WTC11 (cell line): ENCODE data around the gene NR0B2. TPM values are rescaled to one million over a fixed set of nuclear protein-coding genes. Genes with fewer than 3 reads are reported as not detected.
A peak's percentile ranks its signal among the peaks of the same experiment; 100 is the strongest.

Experiments used
- ATAC-seq: fragments of 200-7000 bp; cut with Tn5 transposase; 2 replicates; pipeline ENCODE4 v1.10.0; 2021; ENCODE audit warnings: mild to moderate bottlenecking, moderate library complexity
- CTCF ChIA-PET: fragments of 300-600 bp; sonication (Branson Sonifier 250); formaldehyde crosslinking; loops from one replicate; lab custom pipeline; 2021; ENCODE audit warnings: antibody characterized with exemption; lab: Charles Lee
- POLR2A ChIA-PET: fragments of 350-600 bp; sonication (Branson Sonifier 250); formaldehyde crosslinking; loops from one replicate; lab custom pipeline; 2021; ENCODE audit warnings: antibody characterized with exemption; lab: Charles Lee
- DNase-seq: peaks from one replicate; pipeline ENCODE4 v3.0.0; 2021; ENCODE audit warnings: low spot score
- H3K27ac Mint-ChIP-seq: 2 replicates; pipeline ENCODE4 v1.8.0; 2021; ENCODE audit warnings: mixed read lengths
- H3K27me3 Mint-ChIP-seq: 2 replicates; pipeline ENCODE4 v1.8.0; 2021; ENCODE audit warnings: low read depth, mild to moderate bottlenecking, moderate library complexity, mixed read lengths
- H3K36me3 Mint-ChIP-seq: 2 replicates; pipeline ENCODE4 v1.8.0; 2021; ENCODE audit warnings: mixed read lengths
- H3K4me1 Mint-ChIP-seq: 2 replicates; pipeline ENCODE4 v1.8.0; 2022; ENCODE audit warnings: mixed read lengths
- H3K4me3 Mint-ChIP-seq: 2 replicates; pipeline ENCODE4 v1.8.0; 2021; ENCODE audit warnings: mild to moderate bottlenecking, moderate library complexity, mixed read lengths
- H3K9me3 Mint-ChIP-seq: 2 replicates; pipeline ENCODE4 v1.8.0; 2021; ENCODE audit warnings: mixed read lengths
- CDX4 ChIP-seq: fragments of 250-450 bp; sonication (Bioruptor Pico); IDR thresholded peaks from 2 replicates; pipeline ENCODE4 v1.9.0; 2021; ENCODE audit warnings: moderate library complexity, mild to moderate bottlenecking, inconsistent platforms, borderline replicate concordance
- ELF4 ChIP-seq: sonication (generic); formaldehyde crosslinking; IDR thresholded peaks from 2 replicates; pipeline ENCODE4 v1.8.1; 2022; ENCODE audit warnings: low read depth, mild to moderate bottlenecking, moderate library complexity, missing genetic modification reagents
- EMX1 ChIP-seq: fragments of 250-450 bp; sonication (Bioruptor Pico); IDR thresholded peaks from 2 replicates; pipeline ENCODE4 v1.8.0; 2021; ENCODE audit warnings: mild to moderate bottlenecking
- FOXP1 ChIP-seq: sonication (generic); formaldehyde crosslinking; IDR thresholded peaks from 2 replicates; pipeline ENCODE4 v1.8.0; 2022; ENCODE audit warnings: missing genetic modification reagents, mild to moderate bottlenecking, moderate library complexity, borderline replicate concordance
- GABPB1 ChIP-seq: sonication (generic); formaldehyde crosslinking; IDR thresholded peaks from 2 replicates; pipeline ENCODE4 v1.8.1; 2023; ENCODE audit warnings: mild to moderate bottlenecking, missing genetic modification reagents
- SMAD3 ChIP-seq: sonication (generic); formaldehyde crosslinking; IDR thresholded peaks from 2 replicates; pipeline ENCODE4 v1.8.0; 2022; ENCODE audit warnings: missing genetic modification reagents, mild to moderate bottlenecking, borderline replicate concordance
- SP1 ChIP-seq: sonication (generic); formaldehyde crosslinking; conservative IDR thresholded peaks from 2 replicates; pipeline ENCODE4 v1.8.1; 2022; ENCODE audit warnings: missing genetic modification reagents
- ZNF232 ChIP-seq: sonication (generic); formaldehyde crosslinking; IDR thresholded peaks from 2 replicates; pipeline ENCODE4 v1.8.0; 2022; ENCODE audit warnings: mild to moderate bottlenecking, missing genetic modification reagents
- ZNF263 ChIP-seq: sonication (generic); formaldehyde crosslinking; IDR thresholded peaks from 2 replicates; pipeline ENCODE4 v1.8.1; 2022; ENCODE audit warnings: low read depth, mild to moderate bottlenecking, moderate library complexity, missing genetic modification reagents
- total RNA-seq: library from RNA; stranded (reverse); gene quantifications from 3 replicates; pipeline ENCODE4 v1.2.3, GENCODE V29; 2021
- TF ChIP-seq, protein P1 (sequence below): sonication (generic); formaldehyde crosslinking; conservative IDR thresholded peaks from 2 replicates; pipeline ENCODE4 v1.8.1; 2023; ENCODE audit warnings: mild to moderate bottlenecking, low read depth, missing genetic modification reagents, moderate library complexity

Gene NR0B2
- total RNA-seq, 1 experiment from 2014 or later: not detected

GRCh38 chr1:26861889-26862378 lies 51.8 kb downstream of the NR0B2 start:
- H3K27me3 Mint-ChIP-seq: peaks cover 16% of the 10 kb centered on the region
- ChIA-PET CTCF (interaction anchor here (0.6 to 2.6 kb wide), 10 partner anchors 13 to 278 kb away, joined by 3 to 11 read pairs (median 4); partner anchors contain the start of gene GPATCH3), POLR2A (no interaction called here)
- TF ChIP-seq ELF4 (CRISPR knock-in tag) (no peak), SMAD3 (no peak), ZNF232 (CRISPR knock-in tag) (no peak), EMX1 (no peak), GABPB1 (no peak), CDX4 (CRISPR knock-in tag) (no peak), ZNF263 (CRISPR knock-in tag) (no peak), SP1 (CRISPR knock-in tag) (no peak), FOXP1 (CRISPR knock-in tag) (no peak)
- TF ChIP-seq, protein P1, sequence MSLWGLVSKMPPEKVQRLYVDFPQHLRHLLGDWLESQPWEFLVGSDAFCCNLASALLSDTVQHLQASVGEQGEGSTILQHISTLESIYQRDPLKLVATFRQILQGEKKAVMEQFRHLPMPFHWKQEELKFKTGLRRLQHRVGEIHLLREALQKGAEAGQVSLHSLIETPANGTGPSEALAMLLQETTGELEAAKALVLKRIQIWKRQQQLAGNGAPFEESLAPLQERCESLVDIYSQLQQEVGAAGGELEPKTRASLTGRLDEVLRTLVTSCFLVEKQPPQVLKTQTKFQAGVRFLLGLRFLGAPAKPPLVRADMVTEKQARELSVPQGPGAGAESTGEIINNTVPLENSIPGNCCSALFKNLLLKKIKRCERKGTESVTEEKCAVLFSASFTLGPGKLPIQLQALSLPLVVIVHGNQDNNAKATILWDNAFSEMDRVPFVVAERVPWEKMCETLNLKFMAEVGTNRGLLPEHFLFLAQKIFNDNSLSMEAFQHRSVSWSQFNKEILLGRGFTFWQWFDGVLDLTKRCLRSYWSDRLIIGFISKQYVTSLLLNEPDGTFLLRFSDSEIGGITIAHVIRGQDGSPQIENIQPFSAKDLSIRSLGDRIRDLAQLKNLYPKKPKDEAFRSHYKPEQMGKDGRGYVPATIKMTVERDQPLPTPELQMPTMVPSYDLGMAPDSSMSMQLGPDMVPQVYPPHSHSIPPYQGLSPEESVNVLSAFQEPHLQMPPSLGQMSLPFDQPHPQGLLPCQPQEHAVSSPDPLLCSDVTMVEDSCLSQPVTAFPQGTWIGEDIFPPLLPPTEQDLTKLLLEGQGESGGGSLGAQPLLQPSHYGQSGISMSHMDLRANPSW (CRISPR knock-in tag): no peak
- H3K4me1 Mint-ChIP-seq: peaks cover 38% of the 10 kb centered on the region
- no peak for DNase-seq
- H3K36me3 Mint-ChIP-seq: no peaks in the 10 kb centered on the region
- H3K9me3 Mint-ChIP-seq: no peaks in the 10 kb centered on the region
- peak overlapping the region; percentile 15; the same call in 1 of the 2 replicates for H3K27ac Mint-ChIP-seq
- H3K4me3 Mint-ChIP-seq: no peak overlapping the region
- ATAC-seq: no peak

Other genes starting within 250 kb of the NR0B2 start
- 98.0 to 105 TPM (median 103 TPM) in 3 replicates for gene ARID1A, start 218.0 kb downstream of the NR0B2 start, total RNA-seq
- gene PIGV, start 126.0 kb downstream of the NR0B2 start, total RNA-seq: 13.1 to 15.0 TPM (median 13.7 TPM) in 3 replicates
- 26.5 to 29.8 TPM (median 28.7 TPM) in 3 replicates for gene ZDHHC18, start 87.3 kb downstream of the NR0B2 start, total RNA-seq
- 8.0 to 14.3 TPM (median 8.0 TPM) in 3 replicates for gene SFN, start 50.8 kb downstream of the NR0B2 start, total RNA-seq
- gene GPN2, start 23.7 kb downstream of the NR0B2 start, total RNA-seq: 31.7 to 38.5 TPM (median 34.2 TPM) in 3 replicates
- 16.1 to 19.2 TPM (median 16.3 TPM) in 3 replicates for gene GPATCH3, start 13.5 kb downstream of the NR0B2 start, total RNA-seq
- 101 to 118 TPM (median 108 TPM) in 3 replicates for gene NUDC, start 7.8 kb upstream of the NR0B2 start, total RNA-seq
- gene KDF1, start 46.5 kb upstream of the NR0B2 start, total RNA-seq: 18.9 to 19.8 TPM (median 19.0 TPM) in 3 replicates
- 37.6 to 51.4 TPM (median 49.4 TPM) in 3 replicates for gene TRNP1, start 79.7 kb upstream of the NR0B2 start, total RNA-seq
- gene TENT5B, start 98.9 kb upstream of the NR0B2 start, total RNA-seq: 104 to 124 TPM (median 119 TPM) in 3 replicates
- gene SLC9A1, start 241.2 kb upstream of the NR0B2 start, total RNA-seq: 22.0 to 25.1 TPM (median 22.5 TPM) in 3 replicates